Right ventricle myocardium inferior (tissue), 1 donor: ENCODE measurements around the gene LRTM2. TPM values are rescaled to one million over a fixed set of nuclear protein-coding genes. Genes with fewer than 3 reads are reported as not detected.

Experiments used
- ATAC-seq: fragments of 200-7000 bp; cut with Tn5 transposase; one replicate; pipeline ENCODE4 v1.9.1; 2020; ENCODE audit warnings: mild to moderate bottlenecking, moderate library complexity
- DNase-seq: peaks from one replicate; pipeline ENCODE4 v3.0.0; 2021; ENCODE audit errors: missing footprints
- intact Hi-C: fragments of 100-400 bp; cut with DNase I; formaldehyde crosslinking; loops from one replicate; pipeline ENCODE4 v1.11.0; 2022
- total RNA-seq: library from RNA; stranded (reverse); fragmentation: NEBNext Ultra II Directional; extraction: Animal tissue kit (Norgen Biotek cat#: 25700); gene quantifications from one replicate; pipeline ENCODE4 v1.2.1, GENCODE V29; 2021
- donor health status: DM: no; HTN: yes; CAD: no; lungs with severe emphysema.

LRTM2 gene
- total RNA-seq, 1 donor from 2014 or later, result not detected

DNA sequence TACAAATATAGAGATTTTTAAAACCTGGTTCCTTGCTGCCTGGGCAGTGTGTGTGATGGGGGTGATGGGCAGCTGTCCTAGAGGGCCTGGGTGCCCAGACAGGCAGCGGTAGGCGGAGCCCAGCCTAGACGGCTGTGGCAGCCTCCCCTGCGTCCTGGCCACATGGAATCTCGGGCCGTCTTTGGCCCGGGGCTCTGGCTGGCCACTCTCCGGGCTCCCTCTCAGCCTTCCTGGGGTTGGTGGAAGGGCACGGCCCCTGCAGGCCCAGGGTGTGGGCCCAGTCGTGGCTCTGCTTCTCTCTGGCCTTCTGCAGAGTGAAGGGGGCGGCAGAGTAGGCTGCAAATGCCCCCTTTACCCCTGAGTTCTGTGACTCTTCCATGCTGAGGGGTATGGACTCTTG, 2.3 kb downstream of the LRTM2 start:
- intact Hi-C loops, result no loop called here
- DNase-seq, result peak; percentile 55
- no peak for ATAC-seq

DNA sequence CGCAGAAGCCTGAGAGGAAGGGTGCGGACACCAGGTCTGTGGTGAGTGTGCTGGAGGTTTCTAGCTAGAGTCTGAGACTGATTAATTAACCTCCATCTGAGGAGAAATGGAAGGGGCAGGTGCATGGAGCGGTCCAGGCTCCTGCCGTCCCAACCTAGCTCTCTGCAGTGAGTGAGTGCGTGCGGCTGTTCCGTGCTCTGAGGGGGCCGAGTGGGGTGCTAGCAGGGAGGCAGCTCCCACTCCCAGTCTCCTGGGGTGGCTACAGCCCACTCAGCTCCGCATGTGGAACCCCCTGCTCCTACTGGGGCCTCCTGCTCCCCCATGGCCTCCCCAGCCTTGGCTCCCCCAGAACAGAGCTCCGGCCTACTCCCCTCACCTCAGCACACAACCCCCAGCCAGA, 2.9 kb downstream of the LRTM2 start:
- intact Hi-C loops, result no loop called here
- DNase-seq, result no peak
- ATAC-seq, result no peak

DNA sequence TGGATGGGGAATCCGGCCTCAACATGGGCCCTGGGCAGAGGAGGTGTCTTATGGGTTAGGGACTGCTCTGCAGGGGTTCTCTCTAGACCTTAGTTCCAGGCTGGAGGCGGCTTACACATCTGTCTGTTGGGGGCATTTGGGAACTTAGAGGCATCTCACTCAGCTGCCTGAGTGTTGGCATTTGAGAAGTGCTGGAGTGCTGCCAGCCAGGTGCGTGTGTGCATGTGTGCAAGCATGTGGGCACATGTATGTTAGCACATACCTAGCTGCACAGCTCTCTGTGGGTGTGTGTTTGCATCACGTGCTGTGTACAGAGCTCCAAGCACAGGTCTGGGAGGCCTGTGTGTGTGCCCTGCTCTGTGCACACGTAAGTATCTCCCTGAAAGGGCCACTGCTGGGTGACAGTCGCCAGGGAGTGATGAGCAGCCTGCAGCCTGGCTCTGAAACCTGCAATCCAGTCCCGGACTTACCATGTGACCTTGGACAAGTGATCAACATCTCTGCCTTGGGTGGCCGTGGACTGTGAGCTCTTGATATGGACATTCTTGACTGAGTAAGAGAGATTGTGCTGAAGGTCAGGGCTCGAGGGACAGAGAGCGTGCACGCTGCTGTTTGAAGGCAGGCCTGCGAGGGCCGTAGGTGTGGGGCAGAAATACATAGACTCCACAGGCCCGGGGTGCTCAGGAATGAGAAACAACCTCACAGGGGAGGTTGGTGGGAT, 5.2 kb downstream of the LRTM2 start:
- intact Hi-C loops, result no loop called here
- ATAC-seq (no peak), DNase-seq (no peak)

DNA sequence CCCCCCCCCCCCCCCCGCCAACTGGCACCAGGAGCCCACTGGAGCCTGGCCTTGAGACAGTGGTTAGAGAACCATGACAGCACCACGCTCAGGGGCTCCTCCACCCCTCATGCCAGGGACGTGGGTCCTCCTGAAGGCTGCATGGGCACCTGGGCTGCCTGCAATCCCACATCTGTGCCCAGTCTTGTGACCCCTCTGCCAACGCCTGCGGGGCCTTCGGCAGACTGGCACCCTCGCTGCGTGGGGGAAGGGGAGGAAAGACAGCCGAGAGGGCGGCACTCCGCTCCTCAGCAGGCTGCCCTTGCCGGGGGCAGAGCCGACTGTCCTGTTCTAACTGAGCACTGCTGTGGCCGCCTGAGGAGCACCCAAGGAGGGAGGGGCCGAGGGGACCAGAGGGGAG, 6.0 kb downstream of the LRTM2 start:
- no peak for ATAC-seq
- intact Hi-C loops, result no loop called here
- DNase-seq, result no peak

DNA sequence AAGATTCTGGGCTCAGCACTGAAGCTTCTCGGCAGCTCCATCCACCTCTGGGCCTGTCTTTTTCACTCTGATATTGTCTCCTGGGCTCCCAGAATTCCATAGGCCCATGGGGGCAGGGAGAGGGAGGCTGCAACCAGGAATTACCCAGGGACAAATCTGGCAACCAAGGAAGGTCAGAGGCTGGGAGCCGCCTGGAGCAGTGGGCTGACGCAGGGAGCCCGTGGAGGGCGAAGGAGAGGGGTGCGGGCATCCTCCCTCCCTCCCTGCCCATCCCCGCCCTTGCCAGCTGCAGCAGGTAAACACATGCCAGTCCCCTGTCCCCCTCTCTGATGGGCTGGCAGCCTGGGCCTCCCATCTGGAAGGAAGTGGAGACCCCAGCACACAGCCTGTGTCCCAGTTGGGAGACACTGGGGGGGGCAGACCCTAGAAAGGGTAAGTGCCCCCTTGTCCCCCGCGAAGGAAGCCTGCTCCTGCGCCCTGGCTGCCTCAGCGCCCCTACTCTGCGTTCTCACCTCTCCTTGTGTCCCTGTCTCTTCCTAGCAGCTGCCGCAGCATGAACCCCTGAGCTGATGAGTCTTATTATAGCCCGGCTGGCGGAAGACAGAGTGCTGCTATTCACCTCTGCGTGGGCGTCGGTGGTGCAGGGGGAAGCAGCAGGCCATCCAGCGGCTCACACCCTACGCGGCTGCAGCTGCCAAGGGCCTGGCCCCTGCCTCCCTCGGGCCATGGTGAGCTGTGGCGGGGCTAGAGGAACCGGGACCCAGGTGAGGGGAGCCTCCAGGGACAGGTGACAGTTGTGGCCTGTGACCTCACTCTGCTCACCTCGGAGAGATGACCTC, 6.7 kb downstream of the LRTM2 start:
- intact Hi-C loops, result no loop called here
- no peak for ATAC-seq
- no peak for DNase-seq

DNA sequence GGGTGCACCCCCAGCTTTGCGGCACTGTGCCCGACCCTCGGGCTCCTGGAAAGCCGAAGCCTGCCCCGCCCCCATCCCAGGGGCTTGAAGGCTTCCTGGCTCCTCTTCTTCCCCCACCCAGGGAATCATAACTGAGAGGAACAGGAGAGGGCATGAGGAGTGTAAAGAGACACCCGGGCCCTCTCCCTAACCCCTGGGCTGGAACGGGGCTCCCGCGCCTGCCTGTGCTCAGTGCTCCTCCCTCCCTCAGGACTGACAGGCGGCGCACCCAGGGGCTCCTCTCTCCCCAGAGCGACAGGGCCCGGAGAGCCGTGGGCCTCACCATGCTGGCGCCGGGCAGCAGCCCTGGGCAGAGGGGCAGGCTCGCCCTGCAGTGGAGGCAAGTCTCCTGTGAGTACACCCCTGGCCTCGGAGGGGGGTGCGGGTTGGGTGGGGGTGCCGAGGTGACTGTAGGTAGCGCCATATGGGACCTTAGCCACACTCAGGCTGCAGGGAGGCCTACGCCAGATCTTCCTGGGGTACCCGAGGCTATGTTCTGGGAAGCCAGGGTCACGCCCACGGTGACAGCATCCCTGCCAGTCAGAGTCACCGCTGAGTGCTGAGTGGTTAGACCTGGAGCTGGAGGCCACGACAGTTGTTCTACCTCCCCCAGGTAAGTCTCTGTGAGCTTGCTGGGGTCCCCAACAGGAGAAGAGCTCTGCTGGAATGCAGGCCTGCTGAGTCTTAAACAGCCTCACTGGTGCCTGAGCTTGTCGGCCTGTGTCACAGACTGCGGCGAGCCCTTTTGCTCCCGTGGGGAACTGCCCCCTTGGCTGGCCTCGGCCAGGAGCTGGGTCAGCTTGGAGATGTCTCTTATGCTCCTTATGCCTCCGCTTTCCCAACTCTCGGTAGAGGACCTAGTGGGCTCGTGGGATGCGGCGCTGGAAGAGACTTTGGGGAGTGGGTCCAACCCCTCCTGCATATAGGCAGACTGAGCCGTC, 7.8 kb downstream of the LRTM2 start:
- intact Hi-C loops, result no loop called here
- ATAC-seq, result no peak
- DNase-seq, result no peak

DNA sequence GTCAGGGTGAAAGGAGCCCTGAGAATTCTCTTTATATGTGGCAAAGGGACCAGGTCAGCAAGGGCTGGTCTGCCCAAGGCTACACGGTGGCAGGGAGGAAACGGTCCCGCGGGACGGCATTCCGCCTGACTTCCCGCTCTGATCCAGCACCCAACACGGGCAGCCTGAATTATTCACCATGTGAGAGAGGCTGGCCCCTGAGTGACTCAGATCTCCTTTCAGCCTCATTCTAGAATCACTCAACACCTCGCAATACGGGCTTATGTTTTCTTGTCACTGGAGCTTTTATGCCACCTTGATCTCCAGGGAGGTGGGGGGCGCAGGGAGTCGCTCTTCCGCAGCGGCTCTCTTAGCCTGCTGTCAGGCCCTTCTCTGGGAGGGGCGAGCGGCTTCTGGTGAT, 8.5 kb downstream of the LRTM2 start:
- no peak for DNase-seq
- intact Hi-C loops, result no loop called here
- no peak for ATAC-seq

DNA sequence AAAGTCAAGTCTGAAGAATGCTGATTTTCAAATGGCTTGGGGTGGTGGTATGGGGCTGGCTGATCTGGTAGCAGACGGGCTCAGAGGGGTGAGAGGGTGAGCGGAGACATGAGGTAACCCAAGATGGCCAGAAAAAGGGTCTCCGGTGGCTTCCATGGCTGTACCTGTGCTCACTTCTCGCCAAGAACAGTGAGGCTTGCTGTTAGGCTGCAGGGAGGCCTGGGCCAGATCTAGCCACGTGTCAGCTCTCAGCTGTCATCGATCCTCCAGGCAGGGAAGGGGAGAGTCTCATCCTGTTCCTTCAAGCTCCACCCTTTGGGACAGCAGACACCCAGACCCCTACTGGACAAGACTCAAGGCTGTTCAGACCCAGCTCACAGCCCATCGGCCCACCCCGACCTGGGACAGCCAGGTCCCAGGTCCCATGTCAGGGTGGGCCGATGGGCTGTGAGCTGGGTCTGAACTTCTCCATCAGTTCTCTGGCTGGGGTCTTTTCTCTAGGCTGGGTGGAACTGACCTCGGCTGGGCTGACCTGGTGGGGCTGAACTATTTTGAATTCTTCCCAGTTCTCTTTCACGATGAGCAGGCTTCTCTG, 9.0 kb downstream of the LRTM2 start:
- intact Hi-C loops, result no loop called here
- no peak for ATAC-seq
- DNase-seq, result no peak

DNA sequence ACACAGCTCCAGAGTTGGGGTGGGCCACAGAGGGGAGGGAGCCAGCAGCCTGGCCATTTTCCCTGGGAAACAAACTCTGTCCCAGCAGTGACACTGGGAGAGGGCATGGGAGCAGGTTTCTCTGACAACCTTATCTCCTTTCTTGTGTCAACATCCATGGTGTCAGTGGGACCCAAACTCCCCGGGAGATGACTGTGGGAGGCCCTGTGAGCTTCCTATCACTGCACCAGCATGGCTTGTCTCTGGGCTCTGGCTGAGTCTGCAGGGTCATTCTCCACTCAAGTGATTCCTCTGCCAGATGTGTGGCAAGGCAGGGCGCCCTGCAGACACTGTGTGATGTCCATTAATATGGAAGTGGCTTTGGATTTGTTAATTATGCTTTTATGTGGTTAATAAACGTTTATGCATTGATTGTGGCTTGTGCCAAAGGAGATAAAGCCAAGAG, 10.1 kb downstream of the LRTM2 start:
- intact Hi-C loops, result no loop called here
- ATAC-seq (no peak), DNase-seq (no peak)

DNA sequence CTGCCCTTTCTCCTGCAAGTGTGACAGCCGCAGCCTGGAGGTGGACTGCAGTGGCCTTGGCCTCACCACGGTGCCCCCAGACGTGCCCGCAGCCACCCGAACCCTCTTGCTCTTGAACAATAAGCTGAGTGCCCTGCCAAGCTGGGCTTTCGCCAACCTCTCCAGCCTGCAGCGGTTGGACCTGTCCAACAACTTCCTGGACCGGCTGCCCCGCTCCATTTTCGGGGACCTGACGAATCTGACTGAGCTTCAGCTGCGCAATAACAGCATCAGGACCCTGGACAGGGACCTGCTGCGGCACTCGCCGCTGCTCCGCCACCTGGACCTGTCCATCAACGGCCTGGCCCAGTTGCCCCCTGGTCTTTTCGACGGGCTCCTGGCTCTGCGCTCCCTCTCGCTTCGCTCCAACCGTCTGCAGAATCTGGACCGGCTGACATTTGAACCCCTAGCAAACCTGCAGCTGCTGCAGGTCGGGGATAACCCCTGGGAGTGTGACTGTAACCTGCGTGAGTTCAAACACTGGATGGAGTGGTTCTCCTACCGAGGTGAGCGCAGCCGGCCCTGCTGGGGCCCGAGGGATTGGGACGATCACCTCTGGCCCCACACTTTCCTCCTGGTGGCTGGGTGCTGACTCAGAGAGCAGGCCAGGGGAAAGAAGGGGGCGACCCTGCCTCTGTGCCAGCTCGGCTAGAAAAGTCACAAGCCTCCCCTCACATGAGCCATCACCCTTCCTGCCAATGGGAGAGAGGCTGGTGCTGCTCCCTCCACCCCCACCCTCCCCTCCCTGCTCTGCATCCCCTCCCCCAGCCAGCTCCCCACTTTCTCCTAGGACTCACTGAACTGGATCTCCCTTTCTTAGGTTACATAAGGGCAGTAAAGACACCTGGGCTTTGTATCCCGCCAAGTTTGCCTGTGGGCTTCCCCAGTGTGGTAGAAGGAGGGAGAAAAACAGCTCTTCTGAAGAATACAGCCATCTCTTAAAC, 10.9 kb downstream of the LRTM2 start:
- ATAC-seq, result peak; percentile 62
- no peak for DNase-seq
- intact Hi-C loops, result no loop called here

DNA sequence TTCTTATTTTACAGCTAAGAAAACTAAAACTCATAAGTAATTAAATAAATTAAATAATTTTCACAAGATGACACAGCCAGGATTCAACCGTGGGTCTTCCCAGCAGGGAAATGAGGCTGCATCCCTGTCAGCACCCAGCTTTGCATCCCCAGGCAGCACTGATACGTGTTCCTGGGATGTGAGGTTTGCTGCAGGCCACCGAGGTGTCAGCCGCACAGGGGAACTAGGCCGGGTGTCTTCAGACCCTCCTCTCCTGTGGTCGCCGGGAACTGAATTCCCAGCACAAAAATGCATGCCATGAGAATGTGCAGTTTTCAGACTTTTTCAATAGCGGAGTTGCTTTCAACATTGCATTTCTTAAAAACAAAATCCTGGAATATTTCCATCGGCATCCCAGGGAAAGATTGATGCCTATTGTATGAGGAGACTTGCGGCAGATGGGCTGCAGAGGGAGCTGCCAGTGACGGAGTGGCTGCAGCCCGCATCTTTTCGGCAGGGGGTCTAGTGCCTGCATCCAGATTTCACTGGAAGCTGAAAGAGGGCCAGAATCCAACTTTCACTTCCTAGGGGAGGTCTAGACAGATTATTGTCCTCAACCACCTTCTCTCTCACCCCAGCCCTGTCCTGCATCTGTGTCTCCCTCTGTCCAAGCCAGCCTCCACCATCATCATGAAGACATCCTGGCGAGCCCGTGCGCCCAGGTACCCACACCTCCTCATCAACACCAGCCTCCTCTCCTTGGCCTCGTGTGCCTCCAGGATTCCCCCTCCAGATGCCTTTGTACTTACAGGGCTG, 12.6 kb downstream of the LRTM2 start:
- intact Hi-C loops, result no loop called here
- ATAC-seq (no peak), DNase-seq (no peak)

DNA sequence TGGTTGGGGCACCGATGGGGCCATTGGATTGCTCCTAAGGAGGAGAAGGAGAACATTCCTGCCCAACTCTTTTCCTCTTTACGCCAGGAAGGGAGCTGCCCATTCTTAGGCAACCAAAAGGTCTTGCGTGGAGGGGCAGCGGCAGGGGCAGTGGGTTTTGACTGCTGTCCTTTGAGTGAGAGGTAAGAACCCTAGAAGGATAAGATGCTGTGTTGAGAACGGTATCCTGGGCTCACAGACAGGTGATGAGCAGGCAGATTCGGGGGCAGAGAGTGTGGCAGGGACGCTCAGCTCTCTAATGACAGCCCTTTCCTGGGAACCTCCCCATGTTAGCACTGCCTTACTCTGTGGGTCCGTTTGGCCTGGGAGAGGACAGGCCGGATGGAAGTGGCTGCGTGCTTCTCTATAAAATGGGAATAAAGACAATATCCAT, 13.2 kb downstream of the LRTM2 start:
- intact Hi-C loops, result no loop called here
- DNase-seq (no peak), ATAC-seq (no peak)

DNA sequence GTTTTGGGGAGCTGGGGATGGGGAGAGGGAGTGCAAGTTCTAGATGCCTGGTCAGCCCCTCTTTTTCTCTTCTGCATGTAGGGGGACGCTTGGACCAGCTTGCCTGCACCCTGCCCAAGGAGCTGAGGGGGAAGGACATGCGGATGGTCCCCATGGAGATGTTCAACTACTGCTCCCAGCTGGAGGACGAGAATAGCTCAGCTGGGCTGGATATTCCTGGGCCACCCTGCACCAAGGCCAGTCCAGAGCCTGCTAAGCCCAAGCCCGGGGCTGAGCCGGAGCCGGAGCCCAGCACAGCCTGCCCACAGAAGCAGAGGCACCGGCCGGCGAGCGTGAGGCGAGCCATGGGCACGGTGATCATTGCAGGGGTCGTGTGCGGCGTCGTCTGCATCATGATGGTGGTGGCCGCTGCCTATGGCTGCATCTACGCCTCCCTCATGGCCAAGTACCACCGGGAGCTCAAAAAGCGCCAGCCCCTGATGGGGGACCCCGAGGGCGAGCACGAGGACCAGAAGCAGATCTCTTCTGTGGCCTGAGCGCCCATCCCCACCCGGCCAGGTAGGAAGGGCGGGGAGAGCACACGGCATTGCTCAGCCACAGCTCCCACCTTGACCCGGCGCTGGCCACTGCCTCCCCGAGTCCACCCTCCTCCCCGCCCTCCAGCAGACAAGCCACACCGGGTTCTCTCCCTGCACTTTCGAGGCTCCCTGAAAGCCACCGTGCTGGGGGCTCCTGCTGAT, 14.0 kb downstream of the LRTM2 start:
- no peak for DNase-seq
- intact Hi-C loops, result no loop called here
- ATAC-seq, result no peak

DNA sequence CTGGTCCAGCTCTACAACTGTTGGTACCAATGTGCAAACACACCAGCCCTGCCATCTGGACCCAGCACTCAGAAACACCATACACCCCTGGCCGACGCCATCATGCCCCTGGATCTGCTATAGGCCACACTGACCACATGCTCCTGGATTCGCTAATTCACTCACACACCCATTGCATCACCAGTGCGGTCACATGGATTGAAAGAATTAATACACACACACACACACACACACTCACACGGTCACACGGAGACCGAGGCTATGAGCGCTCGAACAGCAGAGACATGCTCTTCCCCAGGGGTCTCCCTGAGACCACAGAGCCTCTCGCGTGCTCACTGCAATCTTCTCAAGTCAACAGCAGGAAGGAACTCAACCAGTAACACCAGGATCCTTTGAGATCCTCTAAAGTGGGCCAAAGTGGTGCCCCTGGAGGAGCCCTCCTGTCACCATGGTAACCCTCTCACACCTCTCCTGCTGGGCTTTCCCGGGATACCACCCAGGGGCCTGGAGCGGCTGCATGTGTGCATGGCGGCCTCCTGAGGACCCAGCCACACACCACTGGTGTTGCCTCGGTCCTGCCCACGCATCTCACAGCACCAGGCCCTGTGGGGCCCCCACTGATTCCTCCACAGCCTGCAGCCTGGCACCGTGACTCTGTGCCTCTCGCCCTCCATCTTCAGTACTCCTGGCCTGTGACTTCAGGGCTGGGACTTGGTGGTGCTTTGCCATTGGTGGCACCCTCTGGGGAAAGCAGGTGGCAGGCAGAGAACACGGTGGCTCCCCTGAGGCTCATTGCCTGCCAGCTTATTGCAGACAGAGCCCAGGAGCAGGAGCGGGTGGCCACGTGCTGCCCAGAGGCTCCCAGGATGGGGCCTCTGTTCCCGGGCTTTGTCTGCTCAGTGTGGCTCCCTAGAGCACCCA, 15.1 kb downstream of the LRTM2 start:
- DNase-seq, result no peak
- ATAC-seq, result no peak
- intact Hi-C loops, result no loop called here

DNA sequence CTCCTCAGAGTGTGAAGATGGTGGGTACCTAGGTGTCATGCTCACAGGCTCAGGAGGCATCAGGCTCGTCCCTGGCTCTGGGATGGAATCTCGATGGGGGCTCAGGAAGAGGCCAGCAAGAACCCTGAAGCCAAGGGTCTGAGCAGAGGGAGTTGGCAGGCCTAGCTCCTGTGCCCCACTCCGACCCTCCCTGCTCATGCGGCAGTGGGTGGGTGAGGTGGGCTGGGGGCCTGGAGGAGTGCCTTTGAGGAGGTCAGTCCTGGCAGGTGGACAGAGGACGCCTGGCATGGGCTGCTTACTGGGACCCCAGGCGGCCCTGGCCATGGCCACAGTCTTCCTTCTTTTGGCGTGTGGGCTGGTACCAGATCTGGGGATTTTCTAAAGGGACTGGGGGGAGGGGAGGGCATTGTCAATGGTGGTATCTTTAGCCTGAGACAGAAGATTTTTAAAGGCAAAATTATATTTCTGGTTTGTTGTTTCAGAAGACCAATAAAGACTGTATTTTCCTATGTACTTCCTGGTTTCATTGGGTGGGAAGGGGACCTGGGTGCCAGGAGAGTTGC, 16.0 kb downstream of the LRTM2 start:
- DNase-seq, result no peak
- intact Hi-C loops, result no loop called here
- no peak for ATAC-seq
